ENCODE measurements around the gene HAS3. TPM values are rescaled to one million over a fixed set of nuclear protein-coding genes. Genes with fewer than 3 reads are reported as not detected.
A peak's percentile ranks its signal among the peaks of the same experiment; 100 is the strongest.
"Not testable (repeated sequence)": the region's sequence is repeated elsewhere in the genome, so short reads cannot be mapped to it uniquely, and the experiment has no call there.

Gene HAS3
- polyA plus RNA-seq, 1 donor: 4.2 TPM

- DNase-seq: no peak
Observed at GRCh38 chr16:69116256-69116875, 10.9 kb downstream of the HAS3 start.

GRCh38 chr16:69116906-69117305 is 11.5 kb downstream of the HAS3 start:
- DNase-seq: no peak

GRCh38 chr16:69118468-69118867 is 13.0 kb downstream of the HAS3 start:
- DNase-seq: no peak

- DNase-seq: no peak
Observed at GRCh38 chr16:69118994-69119393, 13.5 kb downstream of the HAS3 start.

GRCh38 chr16:69119536-69119935 is 14.1 kb downstream of the HAS3 start:
- no peak for DNase-seq

- DNase-seq: no peak
Observed at GRCh38 chr16:69120096-69120664, 14.7 kb downstream of the HAS3 start.

- DNase-seq: peak; percentile 81
Observed at GRCh38 chr16:69123910-69124309, 18.5 kb downstream of the HAS3 start.

GRCh38 chr16:69124406-69124805 is 19.0 kb downstream of the HAS3 start:
- DNase-seq: not testable (repeated sequence)

GRCh38 chr16:69124961-69125360 is 19.5 kb downstream of the HAS3 start:
- not testable (repeated sequence) for DNase-seq

GRCh38 chr16:69126221-69126620 is 20.8 kb downstream of the HAS3 start:
- no peak for DNase-seq

GRCh38 chr16:69126801-69127200 is 21.3 kb downstream of the HAS3 start:
- not testable (repeated sequence) for DNase-seq

GRCh38 chr16:69127966-69128510 is 22.6 kb downstream of the HAS3 start:
- DNase-seq: no peak

GRCh38 chr16:69130461-69130860 is 25.0 kb downstream of the HAS3 start:
- no peak for DNase-seq

GRCh38 chr16:69131167-69131838 is 25.9 kb downstream of the HAS3 start:
- peak; percentile 61 for DNase-seq

- DNase-seq: peak; percentile 78
Observed at GRCh38 chr16:69131839-69132423, 26.5 kb downstream of the HAS3 start.

- peak; percentile 76 for DNase-seq
Observed at GRCh38 chr16:69132424-69133252, 27.2 kb downstream of the HAS3 start, which contains the start of the genes CHTF8 and UTP4. CHTF8 (minus strand) TSS chr16:69132588; CDS start chr16:69121458, 11,130 bp downstream. UTP4 (plus strand) TSS chr16:69132649; CDS start chr16:69133460, 811 bp downstream.

- DNase-seq: no peak
Observed at GRCh38 chr16:69133373-69133954, 28.0 kb downstream of the HAS3 start.

- DNase-seq: no peak
Observed at GRCh38 chr16:69138608-69139007, 33.2 kb downstream of the HAS3 start.

- DNase-seq: not testable (repeated sequence)
Observed at GRCh38 chr16:69139464-69139863, 34.0 kb downstream of the HAS3 start.

- DNase-seq: no peak
Observed at GRCh38 chr16:69141014-69141413, 35.6 kb downstream of the HAS3 start.

- DNase-seq: no peak
Observed at GRCh38 chr16:69141936-69142335, 36.5 kb downstream of the HAS3 start.

Measured in left kidney (tissue), 2 donors.